ENCODE measurements around the gene GNG7. TPM values are rescaled to one million over a fixed set of nuclear protein-coding genes. Genes with fewer than 3 reads are reported as not detected.

Gene GNG7
- total RNA-seq, 4 donors from 2014 or later, result 1.3 to 3.9 (median 1.8) TPM

GRCh38 chr19:2483484-2484151 is 218.9 kb downstream of the GNG7 start:
- ATAC-seq (ENCODE audit: low FRiP score) (no peak), DNase-seq (ENCODE audit: low spot score) (no peak)
- TF ChIP-seq CTCF (IDR thresholded peaks at IDR 0.05), result no peak

- no peak for ATAC-seq (ENCODE audit: low FRiP score)
- DNase-seq (ENCODE audit: low spot score), result no peak
- TF ChIP-seq CTCF (IDR thresholded peaks at IDR 0.05), result no peak
Observed at GRCh38 chr19:2483084-2483483, 219.4 kb downstream of the GNG7 start.

- DNase-seq (ENCODE audit: low spot score) (no peak), ATAC-seq (ENCODE audit: low FRiP score) (no peak)
- TF ChIP-seq CTCF (IDR thresholded peaks at IDR 0.05), result no peak
Observed at GRCh38 chr19:2482354-2483038, 220.0 kb downstream of the GNG7 start.

GRCh38 chr19:2481466-2481865 is 221.0 kb downstream of the GNG7 start:
- TF ChIP-seq CTCF (IDR thresholded peaks at IDR 0.05), result no peak
- ATAC-seq (ENCODE audit: low FRiP score), result no peak
- DNase-seq (ENCODE audit: low spot score), result no peak

- peak; percentile 0 for ATAC-seq (ENCODE audit: low FRiP score)
- DNase-seq (ENCODE audit: low spot score), result no peak
- TF ChIP-seq CTCF (IDR thresholded peaks at IDR 0.05), result no peak
Observed at GRCh38 chr19:2479556-2480194, 222.8 kb downstream of the GNG7 start.

- ATAC-seq (ENCODE audit: low FRiP score), result peak; percentile 32
Observed at GRCh38 chr19:2478756-2479555, 223.5 kb downstream of the GNG7 start.

More at GRCh38 chr19:2478756-2479555, 223.5 kb downstream of the GNG7 start:
- TF ChIP-seq CTCF (IDR thresholded peaks at IDR 0.05), result no peak
- DNase-seq (ENCODE audit: low spot score), result peak; percentile 63
